GM19328 (cell line): Measurements from ENCODE around the gene ABCA5.
A peak's percentile ranks its signal among the peaks of the same experiment; 100 is the strongest.

ENCODE experiments used
- ATAC-seq: cut with Tn5 transposase; IDR thresholded peaks from one replicate; pipeline ENCODE4 v1.9.1; 2021; ENCODE audit warnings: mild to moderate bottlenecking, moderate library complexity; ENCODE audit not compliant: unreplicated experiment

ABCA5 gene

GRCh38 chr17:69327060-69327831 is at the start of gene ABCA5:
Gene ABCA5 (minus strand): TSS chr17:69327133. CDS start chr17:69314415, 12,718 bp downstream.
- peak; percentile 97 for ATAC-seq

- ATAC-seq, result no peak
These were observed 48.3 kb upstream of the ABCA5 start for GRCh38 chr17:69375229-69375628.

- ATAC-seq, result no peak
These were observed 46.1 kb upstream of the ABCA5 start for GRCh38 chr17:69373069-69373468.

DNA sequence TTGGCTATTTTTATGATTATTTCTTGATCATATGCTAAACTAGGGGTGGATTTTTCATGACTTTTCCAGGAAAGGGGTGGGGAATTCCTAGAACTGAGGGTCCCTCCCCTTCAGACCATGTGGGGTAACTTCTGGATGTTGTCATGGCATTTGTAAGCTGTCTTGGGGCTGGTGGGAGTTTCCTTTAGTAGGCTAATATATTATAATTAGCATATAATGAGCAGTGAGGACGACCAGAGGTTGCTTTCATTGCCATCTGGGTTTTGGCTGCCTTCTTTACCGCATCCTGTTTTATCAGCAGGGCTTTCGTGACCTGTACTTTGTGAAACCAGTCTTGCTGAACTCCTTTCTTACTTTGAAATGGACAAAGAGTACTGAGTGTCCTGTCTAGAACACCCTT is 40.4 kb upstream of the ABCA5 start:
- peak; percentile 86 for ATAC-seq

- ATAC-seq, result no peak
These were observed 36.7 kb upstream of the ABCA5 start for GRCh38 chr17:69363488-69364210.

- ATAC-seq, result no peak
These were observed 34.2 kb upstream of the ABCA5 start for GRCh38 chr17:69361156-69361555.

DNA sequence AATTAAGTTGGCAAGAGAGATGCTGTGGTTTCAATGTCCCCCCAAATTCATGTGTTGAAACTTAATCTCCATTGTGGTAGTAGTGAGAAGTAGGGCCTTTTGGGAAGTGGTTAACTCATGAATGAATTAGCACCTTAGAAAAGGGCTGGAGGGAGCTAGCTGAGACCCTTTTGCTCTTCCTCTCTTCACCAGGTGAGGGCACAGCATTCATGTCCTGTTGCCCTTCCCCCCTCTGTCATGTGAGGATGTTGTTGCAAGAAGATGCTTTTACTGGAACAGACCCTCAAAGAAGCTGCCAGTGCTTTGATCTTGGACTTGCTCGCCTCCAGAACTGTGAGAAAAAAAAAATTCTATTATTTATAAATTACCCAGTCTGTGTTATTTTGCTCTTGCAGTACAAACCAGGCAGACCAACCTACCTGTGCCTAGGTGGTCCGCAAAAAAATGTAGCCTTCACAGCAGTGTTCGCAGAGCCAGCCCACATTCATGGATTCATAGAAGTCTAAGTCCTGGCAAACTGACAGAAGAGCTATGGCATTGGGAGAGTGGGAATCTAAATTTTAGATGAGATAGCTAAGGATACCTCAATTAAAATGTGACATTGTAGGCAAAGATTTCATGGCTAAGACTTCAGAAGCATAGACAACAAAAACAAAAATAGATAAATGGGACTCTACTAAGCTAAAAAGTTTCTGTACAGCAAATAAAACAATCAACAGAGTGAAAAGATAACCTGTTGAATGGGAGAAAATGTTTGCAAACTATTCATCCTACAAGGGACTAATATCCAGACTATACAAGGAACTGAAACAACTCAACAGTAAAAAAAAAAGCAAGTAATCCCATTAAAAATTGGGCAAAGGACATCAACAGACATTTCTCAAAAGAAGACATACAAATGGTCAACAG is 32.0 kb upstream of the ABCA5 start:
- ATAC-seq, result no peak

DNA sequence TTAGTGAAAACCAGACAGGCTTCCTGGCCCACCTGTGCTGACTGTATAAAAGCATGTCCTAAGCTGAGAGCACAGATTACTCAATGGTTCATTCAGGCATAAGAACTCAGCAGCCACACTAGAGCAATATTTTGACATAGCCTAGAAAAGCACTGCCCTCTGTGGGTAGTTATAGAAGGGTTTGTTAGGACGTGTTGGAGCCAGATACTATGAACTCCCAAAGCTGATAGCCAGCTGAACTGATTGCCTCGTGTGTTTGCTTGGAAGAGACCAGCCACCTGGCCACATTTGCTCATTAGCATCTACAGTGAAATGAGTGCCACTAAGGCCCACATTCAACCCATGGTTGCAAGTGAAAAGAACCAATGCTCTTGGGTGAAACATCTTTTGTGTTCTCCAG is 30.8 kb upstream of the ABCA5 start:
- no peak for ATAC-seq

DNA sequence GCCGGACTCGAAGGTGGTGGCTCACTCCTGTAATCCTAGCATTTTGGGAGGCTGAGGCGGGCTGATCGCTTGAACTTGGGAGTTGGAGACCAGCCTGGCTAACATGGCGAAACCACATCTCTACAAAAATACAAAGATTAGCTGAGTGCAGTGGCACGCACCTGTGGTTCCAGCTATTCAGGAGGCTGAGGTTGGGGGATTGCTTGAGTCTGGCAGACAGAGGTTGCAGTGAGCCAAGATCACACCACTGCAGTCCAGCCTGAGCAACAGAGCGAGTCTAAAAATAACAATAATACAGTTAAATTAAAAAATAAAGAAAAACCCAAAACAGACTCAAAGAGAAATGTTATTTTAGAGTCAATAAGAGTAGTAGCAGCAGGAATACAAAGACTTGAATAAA is 29.7 kb upstream of the ABCA5 start:
- no peak for ATAC-seq

DNA sequence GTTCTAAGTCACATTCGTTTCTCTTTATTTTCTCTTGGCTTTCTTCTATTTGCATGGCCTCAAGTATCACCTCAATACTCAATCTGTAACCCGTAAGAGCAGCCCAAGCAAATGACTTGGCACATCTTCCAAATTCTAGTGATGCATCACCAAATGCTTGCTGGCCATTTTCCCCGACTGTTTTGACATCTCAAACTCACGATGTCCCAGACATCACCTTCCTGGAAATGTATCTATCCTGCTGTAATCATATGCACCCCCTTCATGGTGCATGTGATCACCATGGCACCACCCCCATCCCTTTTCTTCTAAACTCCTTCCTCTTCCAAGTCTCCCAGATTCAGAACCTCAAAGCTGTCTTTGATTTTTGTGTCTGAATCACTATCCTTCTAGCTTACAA is 24.0 kb upstream of the ABCA5 start:
- no peak for ATAC-seq

DNA sequence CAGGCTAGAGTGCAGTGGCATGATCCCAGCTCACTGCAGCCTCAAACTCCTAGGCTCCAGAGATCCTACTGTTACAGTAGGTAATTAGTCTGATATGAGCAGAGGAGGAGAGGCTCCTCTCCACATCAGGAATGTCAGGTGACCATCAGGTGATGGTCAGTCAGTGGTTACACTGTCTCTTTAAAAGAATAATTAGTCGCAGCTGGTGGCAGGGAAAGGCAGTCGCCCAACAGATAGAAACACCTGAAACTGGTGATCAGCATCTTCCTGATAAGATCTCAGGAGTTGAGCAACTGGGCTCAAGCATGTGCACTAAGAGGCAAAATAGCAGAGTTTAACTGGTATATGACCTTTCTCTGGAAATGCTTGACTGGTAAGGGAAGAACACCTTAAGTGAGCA is 21.5 kb upstream of the ABCA5 start:
- ATAC-seq, result no peak

- ATAC-seq, result no peak
These were observed 19.8 kb upstream of the ABCA5 start for GRCh38 chr17:69346766-69347165.

DNA sequence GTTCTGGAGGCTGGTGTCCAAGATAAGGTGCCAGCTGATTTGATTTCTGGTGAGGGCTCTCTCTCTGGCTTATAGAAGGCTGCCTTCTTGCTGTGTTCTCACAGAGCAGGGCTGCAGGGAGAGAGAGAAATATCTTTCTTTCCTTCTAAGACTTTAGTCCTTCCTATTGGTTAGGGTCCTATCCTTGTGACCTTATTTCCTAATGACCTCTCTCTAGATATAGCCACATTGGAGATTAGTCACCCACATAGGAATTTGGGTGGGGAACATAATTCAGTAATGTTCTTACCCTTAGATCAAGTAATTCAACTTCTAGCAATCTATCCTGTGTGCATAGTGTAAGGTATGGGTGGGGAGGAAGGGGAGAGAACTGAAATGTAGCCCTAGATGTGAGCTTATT is 18.0 kb upstream of the ABCA5 start:
- no peak for ATAC-seq

DNA sequence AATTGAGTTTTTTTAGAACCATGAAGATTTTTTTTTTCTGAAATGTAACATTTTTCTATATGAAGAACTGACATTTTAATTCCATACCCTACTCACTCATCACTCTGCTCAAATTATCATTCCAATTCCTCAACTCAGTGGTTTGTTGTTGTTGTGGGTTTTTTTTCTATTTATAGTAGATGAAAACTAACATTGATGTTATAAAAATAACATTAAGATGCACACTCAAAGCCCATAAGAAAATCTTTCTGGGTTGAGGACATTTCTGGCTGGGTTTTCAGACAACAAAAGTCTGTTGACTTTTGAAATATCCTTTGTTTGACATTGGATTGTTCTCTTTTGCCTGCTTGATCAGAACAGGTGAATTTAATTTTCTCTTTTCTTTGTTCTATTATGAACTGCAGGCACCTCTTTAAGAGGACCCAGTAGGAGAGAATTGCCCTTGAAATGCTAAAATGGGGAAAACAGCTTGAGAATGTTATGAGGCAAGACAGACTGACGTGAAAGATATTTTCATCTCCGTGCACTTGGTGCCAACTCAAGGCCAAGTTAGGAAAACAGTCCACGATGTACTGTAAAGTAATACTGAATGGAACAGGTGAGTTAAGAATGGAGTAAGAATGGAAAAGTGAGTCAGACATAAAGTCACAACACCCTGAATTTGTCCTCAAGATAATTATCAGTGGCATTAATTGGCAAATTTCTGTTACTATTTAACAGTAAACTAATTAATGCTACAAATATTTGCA is 16.1 kb upstream of the ABCA5 start:
- no peak for ATAC-seq

DNA sequence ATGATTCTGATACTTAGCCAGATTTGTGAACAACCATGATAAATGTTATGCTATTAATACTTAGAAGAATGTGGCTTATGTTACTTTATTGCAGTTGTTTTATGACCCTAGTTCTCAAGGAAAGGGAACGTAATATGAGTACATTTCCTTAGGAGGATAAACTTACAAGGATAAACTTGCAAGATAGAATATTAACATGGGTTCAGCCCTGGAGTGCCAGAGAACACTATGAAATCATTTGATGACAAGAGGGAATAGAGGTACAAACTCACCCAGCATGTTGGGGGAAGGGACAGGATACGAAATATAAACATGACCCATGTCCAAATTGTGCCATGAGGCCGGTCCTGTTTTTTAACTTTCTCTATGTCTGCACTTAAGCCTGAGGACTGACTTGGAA is 13.0 kb upstream of the ABCA5 start:
- ATAC-seq, result no peak

DNA sequence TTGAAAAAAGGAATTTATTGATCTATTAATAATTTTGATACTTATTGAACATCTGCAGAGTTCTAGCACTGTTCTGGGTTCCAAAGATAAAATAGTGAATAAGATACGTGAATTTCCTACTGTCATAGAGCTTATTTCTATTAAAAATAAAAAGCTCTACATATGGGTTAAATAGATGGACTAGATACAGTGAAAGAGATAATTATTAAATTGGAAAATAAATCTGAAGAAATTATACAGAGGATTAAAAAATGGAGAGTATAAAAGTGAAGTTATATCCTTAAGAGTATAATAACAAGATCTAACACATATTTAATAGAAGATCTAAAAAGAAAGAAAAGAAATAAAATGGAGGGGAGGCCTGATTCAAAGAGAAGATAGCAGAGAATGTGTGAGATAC is 10.1 kb upstream of the ABCA5 start:
- no peak for ATAC-seq

- no peak for ATAC-seq
These were observed 9.6 kb upstream of the ABCA5 start for GRCh38 chr17:69336580-69336979.

- ATAC-seq, result no peak
These were observed 8.1 kb upstream of the ABCA5 start for GRCh38 chr17:69335058-69335457.

DNA sequence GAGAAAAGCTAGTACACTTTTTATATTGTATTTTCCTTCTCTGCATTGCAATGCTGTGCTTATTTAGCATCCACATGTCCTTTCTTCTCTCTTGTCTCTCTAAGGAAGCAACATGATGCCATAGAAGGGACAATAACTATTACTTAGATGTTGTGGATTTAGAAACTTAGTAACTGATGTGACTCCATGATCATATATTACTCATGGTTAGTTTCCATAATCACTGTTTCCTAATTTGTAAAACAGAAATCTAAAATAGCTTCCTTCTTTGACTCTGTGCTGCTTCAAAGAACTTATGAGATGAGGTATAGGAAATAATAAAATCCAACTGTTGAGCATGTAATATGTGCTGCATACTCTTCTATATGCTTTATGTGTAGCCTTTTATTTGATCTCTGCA is 6.6 kb upstream of the ABCA5 start:
- ATAC-seq, result no peak

DNA sequence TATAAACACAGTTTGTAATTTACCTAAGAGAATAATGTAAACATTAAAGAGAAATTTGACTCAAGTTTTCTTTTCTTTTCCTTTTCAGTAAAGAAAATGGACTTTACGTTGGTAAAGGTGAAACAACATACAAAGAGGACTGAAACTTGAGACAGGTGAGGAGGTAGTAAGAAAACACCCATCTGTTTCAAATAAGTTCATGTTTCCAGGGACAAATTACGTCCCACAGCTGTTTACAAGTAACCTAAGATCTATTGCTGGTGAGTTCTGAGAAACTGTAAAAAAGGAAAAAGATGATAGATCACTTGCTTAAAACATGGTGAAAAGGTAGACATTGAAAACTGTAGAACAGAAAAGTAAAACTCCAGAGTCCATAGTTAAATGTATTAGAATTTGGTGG is 4.8 kb upstream of the ABCA5 start:
- no peak for ATAC-seq
